ENCODE measurements around the gene CFAP46.

GRCh38 chr10:132941640-132942051 lies 724 bp downstream of the CFAP46 start:
- no peak for TF ChIP-seq CTCF (conservative IDR thresholded peaks at IDR 0.05; ENCODE audit: low read depth, low read length)
- no peak for TF ChIP-seq RAD21 (IDR thresholded peaks at IDR 0.05; ENCODE audit: low read length)
- no peak for TF ChIP-seq USF2 (IDR thresholded peaks at IDR 0.05; ENCODE audit: low read depth, low read length)
- no peak for TF ChIP-seq POLR2A (IDR thresholded peaks at IDR 0.05; ENCODE audit: low read depth, low read length)
